ENCODE data around the gene RAB12. TPM values are rescaled to one million over a fixed set of nuclear protein-coding genes. Genes with fewer than 3 reads are reported as not detected.

RAB12 gene
- total RNA-seq, 1 donor from 2014 or later = 50.2 TPM

- Histone ChIP-seq H3K4me3 (no peak overlapping the region), H3K9me3 (no peaks in the 10 kb centered on the region), H3K36me3 (peaks cover 60% of the 10 kb centered on the region), H3K27me3 (ENCODE audit: low read depth) (no peaks in the 10 kb centered on the region), H3K4me1 (peaks cover 2% of the 10 kb centered on the region), H3K27ac (no peak overlapping the region)
- ATAC-seq (no peak), DNase-seq (no peak)
- intact Hi-C loops (cut with DNase I) = no loop called here
- no peak for TF ChIP-seq CTCF (IDR thresholded peaks at IDR 0.05)
These were observed 20.4 kb downstream of the RAB12 start for GRCh38 chr18:8629602-8630001.

GRCh38 chr18:8630546-8630945 is 21.3 kb downstream of the RAB12 start:
- Histone ChIP-seq H3K27ac (no peak overlapping the region), H3K4me3 (no peak overlapping the region), H3K9me3 (no peaks in the 10 kb centered on the region), H3K4me1 (no peaks in the 10 kb centered on the region), H3K36me3 (peaks cover 65% of the 10 kb centered on the region), H3K27me3 (ENCODE audit: low read depth) (no peaks in the 10 kb centered on the region)
- intact Hi-C loops (cut with DNase I) = no loop called here
- no peak for DNase-seq
- no peak for TF ChIP-seq CTCF (IDR thresholded peaks at IDR 0.05)
- ATAC-seq = no peak

GRCh38 chr18:8631265-8631664 is 22.0 kb downstream of the RAB12 start:
- intact Hi-C loops (cut with DNase I) = no loop called here
- Histone ChIP-seq H3K27ac (no peak overlapping the region), H3K9me3 (no peaks in the 10 kb centered on the region), H3K27me3 (ENCODE audit: low read depth) (no peaks in the 10 kb centered on the region), H3K36me3 (peaks cover 65% of the 10 kb centered on the region), H3K4me3 (no peak overlapping the region), H3K4me1 (no peaks in the 10 kb centered on the region)
- no peak for TF ChIP-seq CTCF (IDR thresholded peaks at IDR 0.05)
- DNase-seq (no peak), ATAC-seq (no peak)

GRCh38 chr18:8632386-8632785 is 23.1 kb downstream of the RAB12 start:
- Histone ChIP-seq H3K9me3 (no peaks in the 10 kb centered on the region), H3K27ac (no peak overlapping the region), H3K4me3 (no peak overlapping the region), H3K4me1 (no peaks in the 10 kb centered on the region), H3K27me3 (ENCODE audit: low read depth) (no peaks in the 10 kb centered on the region), H3K36me3 (peaks cover 68% of the 10 kb centered on the region)
- no peak for ATAC-seq
- no peak for DNase-seq
- no peak for TF ChIP-seq CTCF (IDR thresholded peaks at IDR 0.05)
- intact Hi-C loops (cut with DNase I) = no loop called here

- Histone ChIP-seq H3K9me3 (no peaks in the 10 kb centered on the region), H3K27me3 (ENCODE audit: low read depth) (no peaks in the 10 kb centered on the region), H3K36me3 (peaks cover 84% of the 10 kb centered on the region), H3K4me3 (no peak overlapping the region), H3K4me1 (no peaks in the 10 kb centered on the region), H3K27ac (no peak overlapping the region)
- no peak for TF ChIP-seq CTCF (IDR thresholded peaks at IDR 0.05)
- ATAC-seq = no peak
- intact Hi-C loops (cut with DNase I) = no loop called here
- DNase-seq = no peak
These were observed 25.3 kb downstream of the RAB12 start for GRCh38 chr18:8634508-8634907.

GRCh38 chr18:8635087-8635486 is 25.9 kb downstream of the RAB12 start:
- Histone ChIP-seq H3K4me1 (no peaks in the 10 kb centered on the region), H3K27me3 (ENCODE audit: low read depth) (no peaks in the 10 kb centered on the region), H3K9me3 (no peaks in the 10 kb centered on the region), H3K36me3 (peaks cover 85% of the 10 kb centered on the region), H3K27ac (no peak overlapping the region), H3K4me3 (no peak overlapping the region)
- intact Hi-C loops (cut with DNase I) = no loop called here
- no peak for TF ChIP-seq CTCF (IDR thresholded peaks at IDR 0.05)
- ATAC-seq (no peak), DNase-seq (no peak)

Data from lower lobe of right lung (tissue), 2 donors.